ENCODE measurements around the gene KY. TPM values are rescaled to one million over a fixed set of nuclear protein-coding genes. Genes with fewer than 3 reads are reported as not detected.

The KY gene
- total RNA-seq, 1 donor from 2014 or later = not detected

DNA sequence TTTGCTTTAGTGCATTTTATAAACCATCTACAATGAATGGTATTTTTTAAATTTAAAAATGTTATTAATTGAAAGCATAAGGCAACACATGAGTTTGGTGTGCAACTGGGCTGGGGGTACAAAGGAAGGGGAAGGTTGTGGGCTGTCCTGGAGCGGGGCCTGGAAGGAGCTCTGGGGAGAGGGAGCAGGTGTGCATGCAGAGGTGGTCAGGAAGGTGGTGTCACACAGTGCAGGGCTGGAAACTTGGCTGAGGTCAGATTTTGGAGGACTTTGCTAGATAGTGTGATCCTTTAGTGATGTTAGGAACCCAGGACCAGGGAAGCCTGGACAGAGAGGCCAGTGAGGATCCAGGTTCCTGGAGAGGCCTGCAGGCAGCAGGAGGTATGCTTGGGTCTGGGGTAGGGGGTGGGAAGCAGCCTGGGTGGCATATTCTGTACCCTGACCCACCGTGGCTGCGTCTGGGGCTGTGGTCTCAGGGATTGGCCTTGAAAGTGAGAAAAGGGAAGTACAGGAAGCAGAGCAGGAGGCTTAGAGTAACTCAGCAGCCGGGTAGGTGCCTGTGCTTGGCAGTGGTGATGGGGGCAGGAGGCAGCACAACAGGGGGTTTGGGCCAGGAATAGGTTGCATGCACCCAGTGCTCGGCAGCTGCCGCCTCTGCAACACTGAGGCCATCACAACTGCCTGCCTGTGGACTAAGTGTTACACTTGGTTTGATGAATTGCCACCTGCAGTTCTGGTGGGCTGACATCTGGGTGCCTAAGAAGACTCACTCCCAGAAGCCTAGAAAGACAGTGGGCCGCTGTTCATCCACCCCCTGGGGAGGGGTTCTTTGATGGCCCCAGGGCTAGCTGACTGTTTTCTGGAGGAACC, 33.0 kb downstream of the KY start:
- TF ChIP-seq, protein P1, sequence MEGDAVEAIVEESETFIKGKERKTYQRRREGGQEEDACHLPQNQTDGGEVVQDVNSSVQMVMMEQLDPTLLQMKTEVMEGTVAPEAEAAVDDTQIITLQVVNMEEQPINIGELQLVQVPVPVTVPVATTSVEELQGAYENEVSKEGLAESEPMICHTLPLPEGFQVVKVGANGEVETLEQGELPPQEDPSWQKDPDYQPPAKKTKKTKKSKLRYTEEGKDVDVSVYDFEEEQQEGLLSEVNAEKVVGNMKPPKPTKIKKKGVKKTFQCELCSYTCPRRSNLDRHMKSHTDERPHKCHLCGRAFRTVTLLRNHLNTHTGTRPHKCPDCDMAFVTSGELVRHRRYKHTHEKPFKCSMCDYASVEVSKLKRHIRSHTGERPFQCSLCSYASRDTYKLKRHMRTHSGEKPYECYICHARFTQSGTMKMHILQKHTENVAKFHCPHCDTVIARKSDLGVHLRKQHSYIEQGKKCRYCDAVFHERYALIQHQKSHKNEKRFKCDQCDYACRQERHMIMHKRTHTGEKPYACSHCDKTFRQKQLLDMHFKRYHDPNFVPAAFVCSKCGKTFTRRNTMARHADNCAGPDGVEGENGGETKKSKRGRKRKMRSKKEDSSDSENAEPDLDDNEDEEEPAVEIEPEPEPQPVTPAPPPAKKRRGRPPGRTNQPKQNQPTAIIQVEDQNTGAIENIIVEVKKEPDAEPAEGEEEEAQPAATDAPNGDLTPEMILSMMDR (IDR thresholded peaks at IDR 0.05; ENCODE audit: unreplicated experiment) = no peak
- H3K27me3 Mint-ChIP-seq (ENCODE audit: low read depth) = peaks cover 13% of the 10 kb centered on the region
- no peaks in the 10 kb centered on the region for H3K9me3 Mint-ChIP-seq
- H3K4me1 Mint-ChIP-seq = no peaks in the 10 kb centered on the region
- DNase-seq (ENCODE audit: low spot score in 2 of 2, unreplicated experiment in 2 of 2) = peak in 1 of 2 experiments; percentile 24
- H3K4me3 Mint-ChIP-seq = no peak overlapping the region
- H3K36me3 Mint-ChIP-seq = no peaks in the 10 kb centered on the region
- no peak overlapping the region for H3K27ac Mint-ChIP-seq

DNA sequence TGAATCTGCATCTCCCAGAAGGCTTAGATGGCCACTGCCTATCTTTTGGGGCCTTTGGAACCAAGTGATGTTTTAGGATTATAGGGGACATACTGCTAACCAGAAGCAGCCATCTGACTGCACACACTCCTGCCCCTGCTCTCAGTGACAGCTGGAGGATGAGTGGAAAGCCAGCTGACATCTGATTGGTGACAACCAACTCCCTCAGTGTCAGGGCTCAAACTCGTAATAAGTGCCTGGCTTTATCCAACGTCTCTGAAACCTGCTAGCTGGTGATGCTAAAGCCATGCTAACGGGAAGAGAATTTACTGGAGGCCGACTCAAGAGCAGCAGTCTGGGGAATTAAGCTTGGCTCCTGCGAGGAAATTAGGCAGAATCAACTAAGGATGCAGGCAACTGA, 35.1 kb downstream of the KY start:
- DNase-seq (ENCODE audit: low spot score in 2 of 2, unreplicated experiment in 2 of 2) = peak in 1 of 2 experiments; percentile 19
- Mint-ChIP-seq H3K27ac (no peak overlapping the region), H3K36me3 (no peaks in the 10 kb centered on the region), H3K27me3 (ENCODE audit: low read depth) (peaks cover 21% of the 10 kb centered on the region), H3K4me3 (no peak overlapping the region), H3K9me3 (no peaks in the 10 kb centered on the region), H3K4me1 (peaks cover under 1% of the 10 kb centered on the region)
- TF ChIP-seq, protein P1 (IDR thresholded peaks at IDR 0.05; ENCODE audit: unreplicated experiment) = no peak

DNA sequence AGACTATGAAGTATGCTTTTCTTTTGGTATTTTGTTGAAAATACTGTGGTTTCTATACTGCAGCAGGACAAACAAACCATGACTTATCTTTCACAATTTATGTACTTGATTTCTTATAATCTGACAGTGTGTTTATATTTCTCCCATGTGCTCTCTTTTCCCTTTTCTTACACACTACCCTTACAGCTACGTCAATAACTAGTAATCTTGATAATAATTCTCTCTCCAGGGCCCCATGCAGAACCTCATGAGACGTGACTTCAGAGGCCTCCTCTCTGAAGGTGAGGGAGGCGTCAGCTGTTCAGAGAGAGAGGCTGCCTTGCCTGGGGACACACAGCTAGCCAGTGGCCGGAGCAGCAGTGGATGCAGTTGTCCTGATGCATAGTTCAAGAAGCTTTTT, 35.9 kb downstream of the KY start:
- H3K4me1 Mint-ChIP-seq = peaks cover 7% of the 10 kb centered on the region
- TF ChIP-seq, protein P1 (IDR thresholded peaks at IDR 0.05; ENCODE audit: unreplicated experiment) = no peak
- no peaks in the 10 kb centered on the region for H3K36me3 Mint-ChIP-seq
- H3K27me3 Mint-ChIP-seq (ENCODE audit: low read depth) = peaks cover 26% of the 10 kb centered on the region
- DNase-seq (ENCODE audit: low spot score in 2 of 2, unreplicated experiment in 2 of 2) = no peak
- no peak overlapping the region for H3K27ac Mint-ChIP-seq
- H3K9me3 Mint-ChIP-seq = no peaks in the 10 kb centered on the region
- no peak overlapping the region for H3K4me3 Mint-ChIP-seq

DNA sequence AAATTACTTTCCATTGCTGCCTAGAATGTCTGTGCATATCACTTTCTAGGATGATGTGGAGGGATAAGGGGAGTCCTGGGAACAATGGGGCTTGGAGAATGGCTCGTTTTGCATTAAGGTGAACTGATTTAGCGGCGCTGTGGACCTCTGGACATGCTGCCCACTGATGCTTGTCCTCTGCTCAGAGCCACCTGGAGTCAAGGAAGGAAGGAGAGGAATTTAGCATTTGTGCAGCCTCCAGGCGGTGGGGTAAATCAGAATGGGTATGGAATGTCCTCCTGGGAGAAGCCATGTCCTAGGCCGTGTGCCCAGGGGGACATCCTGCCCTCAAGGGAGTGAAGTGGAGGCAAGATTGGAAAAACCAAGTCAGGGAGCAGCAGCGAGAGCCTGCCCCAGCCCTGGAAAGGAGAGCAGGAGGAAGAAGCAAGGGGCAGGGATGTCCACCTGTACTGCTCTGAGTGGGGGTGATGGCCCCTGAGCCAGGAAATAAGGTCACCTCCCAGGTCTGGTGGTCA, 37.8 kb downstream of the KY start:
- no peaks in the 10 kb centered on the region for H3K9me3 Mint-ChIP-seq
- no peaks in the 10 kb centered on the region for H3K36me3 Mint-ChIP-seq
- peaks cover 7% of the 10 kb centered on the region for H3K4me1 Mint-ChIP-seq
- H3K27me3 Mint-ChIP-seq (ENCODE audit: low read depth) = peaks cover 29% of the 10 kb centered on the region
- peak in 1 of 2 experiments; percentile 5 for DNase-seq (ENCODE audit: low spot score in 2 of 2, unreplicated experiment in 2 of 2)
- no peak overlapping the region for H3K4me3 Mint-ChIP-seq
- TF ChIP-seq, protein P1 (IDR thresholded peaks at IDR 0.05; ENCODE audit: unreplicated experiment) = no peak
- H3K27ac Mint-ChIP-seq = no peak overlapping the region

DNA sequence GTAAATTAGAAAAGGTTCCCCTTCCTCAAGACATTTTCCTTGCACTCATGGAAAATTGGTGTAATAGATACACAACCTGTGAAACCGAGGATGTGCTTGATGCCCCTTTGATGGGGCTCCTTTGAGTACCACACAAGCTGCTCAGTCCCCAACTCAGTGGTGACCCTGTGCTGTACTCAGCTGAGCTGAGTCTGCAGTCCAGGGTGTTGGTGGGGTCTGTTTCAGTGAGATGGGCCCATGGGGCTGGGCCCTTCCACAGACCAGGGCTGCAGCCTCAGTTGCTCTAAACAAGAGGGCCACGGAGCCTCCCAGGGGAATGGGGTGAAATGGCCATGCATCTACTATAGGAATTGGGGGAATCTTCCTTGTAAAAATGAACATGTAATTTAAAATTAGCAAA, 39.3 kb downstream of the KY start:
- TF ChIP-seq, protein P1 (IDR thresholded peaks at IDR 0.05; ENCODE audit: unreplicated experiment) = no peak
- Mint-ChIP-seq H3K27me3 (ENCODE audit: low read depth) (peaks cover 30% of the 10 kb centered on the region), H3K27ac (no peak overlapping the region), H3K4me3 (no peak overlapping the region), H3K36me3 (no peaks in the 10 kb centered on the region), H3K4me1 (peaks cover 11% of the 10 kb centered on the region), H3K9me3 (no peaks in the 10 kb centered on the region)
- no peak for DNase-seq (ENCODE audit: low spot score in 2 of 2, unreplicated experiment in 2 of 2)

All from mesothelial cell of epicardium (in vitro differentiated cells).